C4-2B (cell line): ENCODE results near the gene SLC27A5.
"Not testable (repeated sequence)": the region's sequence is repeated elsewhere in the genome, so short reads cannot be mapped to it uniquely, and the experiment has no call there.

ENCODE experiments used
- CTCF ChIP-seq: fragments of 450-650 bp; conservative IDR thresholded peaks from 2 replicates; pipeline ENCODE4 v1.5.1; 2017; ENCODE audit warnings: mild to moderate bottlenecking
- ZFX ChIP-seq: fragments of 450-650 bp; IDR thresholded peaks from 2 replicates; pipeline ENCODE4 v1.6.1; 2017

GRCh38 chr19:58507602-58508223, 4.1 kb downstream of the SLC27A5 start:
- TF ChIP-seq CTCF, ZFX: not testable (repeated sequence)
